GM18511 (cell line): ENCODE data around the gene MYH7B.
A peak's percentile ranks its signal among the peaks of the same experiment; 100 is the strongest.

Experiments used
- ATAC-seq: cut with Tn5 transposase; IDR thresholded peaks from one replicate; pipeline ENCODE4 v1.9.1; 2021; ENCODE audit warnings: mild to moderate bottlenecking, moderate library complexity; ENCODE audit not compliant: unreplicated experiment

Gene MYH7B

GRCh38 chr20:34955231-34956040 is at the start of gene MYH7B, which contains the start of gene GSS:
MYH7B (plus strand) TSS chr20:34955868; CDS start chr20:34978006, 22,138 bp downstream.
GSS (minus strand) TSS chr20:34955806; CDS start chr20:34951852, 3,954 bp downstream.
- peak; percentile 94 for ATAC-seq

GRCh38 chr20:34907616-34908469 is 47.8 kb upstream of the MYH7B start:
- ATAC-seq: no peak

- no peak for ATAC-seq
Measured at GRCh38 chr20:34915131-34915530, 40.5 kb upstream of the MYH7B start.

GRCh38 chr20:34915749-34916455 is 39.8 kb upstream of the MYH7B start:
- ATAC-seq: no peak

- ATAC-seq: no peak
Measured at GRCh38 chr20:34916774-34917354, 38.8 kb upstream of the MYH7B start.

GRCh38 chr20:34920055-34920454 is 35.6 kb upstream of the MYH7B start:
- ATAC-seq: no peak

- no peak for ATAC-seq
Measured at GRCh38 chr20:34921436-34921835, 34.2 kb upstream of the MYH7B start.

GRCh38 chr20:34922654-34923381 is 32.9 kb upstream of the MYH7B start:
- no peak for ATAC-seq

GRCh38 chr20:34923414-34923813 is 32.3 kb upstream of the MYH7B start:
- no peak for ATAC-seq

GRCh38 chr20:34925341-34925740 is 30.3 kb upstream of the MYH7B start:
- no peak for ATAC-seq

GRCh38 chr20:34925981-34926380 is 29.7 kb upstream of the MYH7B start:
- no peak for ATAC-seq

- no peak for ATAC-seq
Measured at GRCh38 chr20:34926581-34926980, 29.1 kb upstream of the MYH7B start.

GRCh38 chr20:34927736-34928135 is 27.9 kb upstream of the MYH7B start:
- ATAC-seq: no peak

- no peak for ATAC-seq
Measured at GRCh38 chr20:34928411-34928810, 27.3 kb upstream of the MYH7B start.

GRCh38 chr20:34931771-34932170 is 23.9 kb upstream of the MYH7B start:
- no peak for ATAC-seq

- ATAC-seq: no peak
Measured at GRCh38 chr20:34938466-34939163, 17.1 kb upstream of the MYH7B start.

- ATAC-seq: no peak
Measured at GRCh38 chr20:34940081-34940481, 15.6 kb upstream of the MYH7B start.

GRCh38 chr20:34941226-34941625 is 14.4 kb upstream of the MYH7B start:
- ATAC-seq: no peak

- no peak for ATAC-seq
Measured at GRCh38 chr20:34942301-34942700, 13.4 kb upstream of the MYH7B start.
